GM18520 (cell line): ENCODE data around the gene INAFM2.

Source experiments
- ATAC-seq: cut with Tn5 transposase; IDR thresholded peaks from one replicate; pipeline ENCODE4 v1.9.1; 2021; ENCODE audit not compliant: unreplicated experiment

The INAFM2 gene

GRCh38 chr15:40305281-40305680 lies 18.2 kb upstream of the INAFM2 start:
- no peak for ATAC-seq

- no peak for ATAC-seq
Measured at GRCh38 chr15:40306371-40306770, 17.1 kb upstream of the INAFM2 start.

DNA sequence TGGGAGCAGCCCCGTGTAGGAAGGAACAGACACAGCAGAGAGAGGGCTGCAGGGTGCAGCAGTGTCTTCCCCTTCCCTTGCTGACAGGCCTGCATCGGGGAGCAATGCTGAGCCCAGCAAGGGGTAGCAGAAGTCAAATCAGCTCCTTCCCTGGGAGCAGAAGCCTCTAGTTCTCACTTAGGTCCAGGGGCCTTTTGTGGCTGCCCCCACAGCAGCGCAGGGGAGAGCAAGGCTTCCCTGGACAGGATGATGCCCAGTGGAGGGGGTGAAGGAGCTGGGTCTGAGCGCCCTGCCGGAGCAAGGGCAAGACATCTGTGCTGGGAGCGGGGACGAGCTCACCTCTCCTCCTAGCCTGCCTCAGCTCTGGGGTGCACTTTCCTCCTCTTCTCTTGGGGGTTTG lies 16.6 kb upstream of the INAFM2 start:
- no peak for ATAC-seq

GRCh38 chr15:40307421-40308211 lies 15.9 kb upstream of the INAFM2 start, which contains the start of gene PLCB2:
PLCB2 (minus strand) TSS chr15:40307935; CDS start chr15:40307672, 263 bp downstream.
- ATAC-seq, result no peak

GRCh38 chr15:40309344-40309862 lies 14.1 kb upstream of the INAFM2 start:
- no peak for ATAC-seq

DNA sequence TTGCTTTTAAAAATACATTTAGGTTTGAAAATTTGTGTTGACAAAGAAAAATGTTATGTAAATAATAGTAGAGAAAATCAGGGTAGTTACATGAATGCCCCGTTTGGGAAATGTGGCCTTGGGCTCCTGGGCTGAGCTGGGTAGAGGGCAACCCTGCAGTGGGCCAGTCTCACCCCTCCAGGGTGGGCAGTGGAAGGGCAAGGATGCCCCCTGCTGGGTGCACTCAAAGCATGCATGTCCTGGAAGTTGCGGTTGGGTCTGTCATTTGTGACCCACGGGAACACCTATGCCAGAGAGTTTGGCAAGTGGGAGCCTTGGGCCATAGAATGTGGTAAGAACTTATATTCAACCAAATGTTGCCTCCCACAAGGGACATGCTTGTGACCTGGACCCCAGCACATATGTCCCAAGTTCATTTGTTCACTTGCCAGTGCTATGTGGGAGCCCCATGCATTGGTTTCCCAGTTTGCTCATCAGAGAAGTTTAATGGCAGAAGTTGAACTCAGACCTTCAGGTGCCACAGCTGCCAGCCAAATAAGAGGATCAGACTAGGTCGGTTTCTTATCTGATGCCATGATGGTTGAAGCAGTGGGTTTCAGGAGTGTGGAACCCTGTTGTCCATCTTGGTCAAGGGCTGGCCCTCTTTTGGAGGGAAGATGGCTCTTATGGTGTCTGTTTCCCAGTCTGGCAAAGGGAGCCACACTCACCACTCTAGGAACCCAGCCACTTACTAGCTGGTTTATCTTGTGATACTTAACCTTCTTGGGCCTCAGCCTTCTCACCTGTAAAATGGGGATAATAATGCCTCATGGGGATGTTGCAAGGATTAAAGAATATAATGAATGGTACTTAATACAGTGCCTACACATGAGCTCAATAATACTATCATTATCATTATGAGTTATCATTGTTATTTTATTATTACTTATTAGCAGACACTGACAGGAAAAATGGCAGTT lies 13.2 kb upstream of the INAFM2 start:
- no peak for ATAC-seq

DNA sequence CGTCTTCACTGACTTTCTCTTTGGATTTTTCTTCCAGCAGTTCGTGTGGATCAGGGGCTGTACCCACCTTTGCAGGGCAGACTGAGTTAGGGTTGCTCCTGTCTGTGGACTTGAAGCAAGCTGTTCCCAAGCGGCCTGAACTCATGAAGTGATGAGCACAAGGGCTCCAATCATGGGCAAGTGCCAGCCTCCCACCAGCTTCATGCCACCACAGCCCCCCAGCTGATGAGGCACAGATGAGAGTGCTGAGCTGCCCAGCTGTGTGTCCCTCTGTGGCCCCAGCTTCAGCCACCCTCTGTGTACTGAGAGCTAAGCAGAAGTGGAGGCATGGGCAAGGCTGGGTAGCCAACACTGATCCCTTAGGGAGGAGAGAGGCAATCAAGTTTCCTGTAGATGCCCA lies 12.5 kb upstream of the INAFM2 start:
- ATAC-seq, result no peak

- no peak for ATAC-seq
Measured at GRCh38 chr15:40312370-40313158, 10.9 kb upstream of the INAFM2 start.

DNA sequence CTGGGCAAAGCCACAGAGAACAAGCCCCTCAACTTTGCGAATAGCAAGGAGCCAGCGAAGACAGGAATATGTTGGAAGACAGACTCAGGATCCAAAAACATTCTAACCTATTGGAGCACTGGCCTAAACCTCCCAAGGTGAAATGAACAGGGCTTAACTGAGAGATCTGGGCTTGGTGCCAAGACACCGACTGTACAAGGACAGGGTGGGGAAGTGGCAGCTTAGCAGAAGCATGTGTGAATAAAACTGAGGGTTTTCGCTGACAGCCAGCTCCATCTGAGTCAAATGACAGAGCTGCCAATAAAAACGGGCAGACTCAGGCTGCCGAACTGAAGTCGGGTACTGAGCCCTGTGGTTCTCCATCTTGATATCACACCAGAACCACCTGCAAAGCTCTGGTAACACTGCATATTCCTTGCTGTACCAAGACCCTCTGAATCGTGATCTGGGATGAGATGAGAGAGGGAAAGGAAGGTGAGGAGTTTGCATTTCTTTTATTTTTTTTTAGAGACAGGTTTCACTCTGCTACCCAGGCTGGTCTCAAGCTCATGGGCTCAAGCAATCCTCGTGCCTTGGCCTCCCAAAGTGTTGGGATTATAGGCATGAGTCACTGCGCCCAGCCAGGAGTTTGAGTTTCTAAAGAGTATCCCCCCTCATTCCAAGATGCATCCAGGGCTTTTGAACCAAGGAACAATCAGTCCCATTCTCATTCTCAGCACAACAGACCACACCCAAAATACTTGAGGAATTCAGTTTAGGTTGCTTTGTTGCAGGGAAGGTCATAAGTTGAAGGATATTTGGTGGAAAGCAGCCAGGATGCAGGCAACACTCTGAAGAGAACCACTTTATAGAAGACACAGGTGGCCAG lies 9.7 kb upstream of the INAFM2 start:
- no peak for ATAC-seq

DNA sequence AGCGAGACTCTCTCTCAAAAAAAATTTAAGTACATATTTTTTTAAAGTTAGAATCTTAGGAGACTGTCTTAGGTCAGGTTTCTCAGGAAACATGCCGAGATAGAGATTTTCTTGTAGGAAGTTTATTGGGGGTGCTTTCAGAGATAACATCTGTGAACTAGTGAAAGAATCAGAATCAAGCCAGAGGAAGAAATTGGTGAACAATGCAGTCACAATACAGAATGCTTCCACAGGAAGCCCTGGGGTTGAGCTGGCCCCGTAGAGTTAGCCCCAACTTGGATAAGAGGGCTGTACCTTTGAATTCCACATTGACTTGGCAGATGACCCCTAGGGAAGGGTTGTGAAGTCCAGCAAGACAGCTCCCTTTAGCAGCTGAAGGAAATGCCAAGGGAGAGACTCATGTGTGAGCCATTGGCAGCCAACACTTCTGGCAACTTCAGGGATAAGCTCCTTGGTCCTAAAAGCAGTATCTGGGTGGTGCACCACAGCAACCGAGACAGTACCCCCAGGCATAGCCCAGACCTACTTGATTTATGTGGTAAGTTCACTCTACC lies 8.7 kb upstream of the INAFM2 start:
- no peak for ATAC-seq

DNA sequence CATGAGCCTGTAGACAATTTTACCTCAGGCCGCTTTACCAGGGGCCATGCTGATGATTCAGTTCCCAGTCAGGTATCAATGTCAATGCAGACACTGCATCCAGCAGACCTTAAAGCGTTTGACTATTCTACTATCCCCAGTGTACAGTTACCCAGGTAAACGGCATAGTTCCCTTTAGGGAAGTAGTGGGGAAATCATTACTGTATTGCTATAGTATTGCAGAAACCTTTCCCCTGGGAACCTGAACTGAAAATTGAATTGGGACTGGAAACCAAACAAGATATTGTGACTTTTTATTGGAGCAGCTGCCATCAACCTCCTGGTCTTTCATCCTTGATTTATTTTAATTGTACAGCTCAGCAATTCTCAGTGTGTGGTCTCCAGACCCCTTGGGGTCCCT lies 6.6 kb upstream of the INAFM2 start:
- no peak for ATAC-seq

- no peak for ATAC-seq
Measured at GRCh38 chr15:40317580-40317979, 5.9 kb upstream of the INAFM2 start.

DNA sequence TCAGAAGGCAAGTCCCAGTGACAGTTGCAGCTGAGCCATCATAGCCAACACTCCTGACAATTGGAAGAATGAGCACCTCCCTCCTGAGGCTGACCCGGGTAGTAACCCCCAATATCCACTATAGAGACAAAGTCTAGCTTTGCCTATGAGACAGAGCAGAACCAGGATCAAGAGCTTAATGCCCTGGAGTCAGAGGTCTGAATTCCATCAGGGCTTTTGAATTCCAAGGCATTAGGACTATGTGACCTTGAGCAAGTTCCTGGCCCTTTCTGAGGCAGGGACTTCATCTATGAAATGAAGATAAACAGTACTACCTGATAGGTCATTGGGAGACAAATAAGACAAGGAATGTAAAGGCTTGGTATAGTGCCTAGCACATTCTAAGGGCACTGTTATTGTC lies 3.1 kb upstream of the INAFM2 start:
- no peak for ATAC-seq

DNA sequence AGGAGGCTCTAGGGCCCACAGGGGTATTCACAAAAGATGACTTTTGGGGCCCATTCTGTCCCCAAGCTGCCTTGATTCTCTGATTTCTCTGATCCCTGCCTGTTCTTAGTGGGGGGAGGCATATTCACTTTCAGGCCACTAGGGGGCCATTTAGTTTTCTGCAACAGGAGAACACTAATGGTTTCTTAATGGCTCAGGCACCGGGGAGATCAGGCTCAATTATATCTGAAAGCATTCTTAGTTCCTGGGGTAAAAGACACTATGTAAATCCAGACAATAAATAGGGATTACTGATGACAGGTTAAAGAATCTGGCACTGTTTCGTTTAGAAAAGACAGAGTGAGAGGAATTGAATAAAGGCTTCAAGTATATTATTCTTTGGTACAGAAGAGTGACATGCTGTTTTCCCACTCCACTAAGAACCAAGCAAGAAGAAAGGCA lies 2.5 kb upstream of the INAFM2 start:
- ATAC-seq, result no peak

- no peak for ATAC-seq
Measured at GRCh38 chr15:40322531-40323238, 807 bp upstream of the INAFM2 start.

- ATAC-seq, result no peak
Measured at GRCh38 chr15:40323953-40324937, 753 bp downstream of the INAFM2 start.

GRCh38 chr15:40325188-40325587 lies 1.7 kb downstream of the INAFM2 start:
- no peak for ATAC-seq

DNA sequence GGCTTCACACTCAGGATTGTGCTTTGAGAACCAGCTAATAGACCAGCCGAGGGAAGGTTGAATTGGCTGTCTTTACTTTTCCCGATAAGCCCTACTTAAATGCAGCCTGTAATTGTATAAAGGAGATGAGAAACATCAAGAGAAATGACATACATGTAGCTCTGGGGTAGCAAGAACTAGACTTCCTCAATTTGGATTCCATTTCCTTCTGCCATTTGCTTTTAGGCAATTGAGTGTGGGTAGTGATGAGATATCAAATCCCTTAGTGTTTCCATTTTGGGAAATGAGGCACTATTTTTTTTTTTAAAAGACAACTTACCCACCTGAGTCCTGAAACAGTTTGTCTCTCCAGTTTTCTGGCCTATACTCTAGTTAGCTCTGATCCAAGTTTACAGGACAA lies 2.2 kb downstream of the INAFM2 start:
- no peak for ATAC-seq
